Right lobe of liver (tissue), 4 donors: ENCODE results near the gene PARVA.

Experiments used
- POLR2A ChIP-seq: fragments of 450-650 bp; IDR thresholded peaks from one replicate; pipeline ENCODE4 v1.6.1; 2017; ENCODE audit warnings: antibody characterized with exemption, mild to moderate bottlenecking
- TF ChIP-seq, protein P1 (sequence below), 4 donors: fragments of 200-600 bp in 3 of 4; fragments of 450-650 bp in 1 of 4; IDR thresholded peaks; one replicate each; pipeline versions ENCODE4 v1.5.1 to v1.8.0; 2016 to 2022; ENCODE audit warnings: antibody characterized with exemption in 4 of 4, mild to moderate bottlenecking in 2 of 4
- donor health status: DM: no; HTN: no; CAD: no.
- donor health status: DM: no; HTN: no; CAD: no.
- donor health status: DM: no; HTN: yes; CAD: no.

DNA sequence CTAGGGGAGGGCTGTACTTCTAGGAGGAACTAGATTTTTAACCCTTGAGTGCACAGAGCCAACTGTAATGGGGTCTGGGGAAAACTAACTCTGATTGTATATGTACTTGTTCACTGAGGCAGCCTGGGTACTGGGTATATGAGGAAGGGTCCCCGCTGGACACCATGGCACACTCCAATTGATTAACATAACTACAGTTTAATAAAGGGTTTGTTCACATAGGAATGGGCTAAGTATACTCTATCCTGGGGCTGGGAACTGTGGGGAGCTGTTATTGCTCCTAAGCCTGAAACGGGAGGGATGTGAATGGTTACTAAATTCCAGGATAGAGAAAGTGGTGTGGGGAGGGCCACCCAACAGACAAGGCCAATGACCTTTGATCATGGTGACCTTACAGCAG, 67.6 kb downstream of the PARVA start:
- no peak for TF ChIP-seq POLR2A
- TF ChIP-seq, protein P1, sequence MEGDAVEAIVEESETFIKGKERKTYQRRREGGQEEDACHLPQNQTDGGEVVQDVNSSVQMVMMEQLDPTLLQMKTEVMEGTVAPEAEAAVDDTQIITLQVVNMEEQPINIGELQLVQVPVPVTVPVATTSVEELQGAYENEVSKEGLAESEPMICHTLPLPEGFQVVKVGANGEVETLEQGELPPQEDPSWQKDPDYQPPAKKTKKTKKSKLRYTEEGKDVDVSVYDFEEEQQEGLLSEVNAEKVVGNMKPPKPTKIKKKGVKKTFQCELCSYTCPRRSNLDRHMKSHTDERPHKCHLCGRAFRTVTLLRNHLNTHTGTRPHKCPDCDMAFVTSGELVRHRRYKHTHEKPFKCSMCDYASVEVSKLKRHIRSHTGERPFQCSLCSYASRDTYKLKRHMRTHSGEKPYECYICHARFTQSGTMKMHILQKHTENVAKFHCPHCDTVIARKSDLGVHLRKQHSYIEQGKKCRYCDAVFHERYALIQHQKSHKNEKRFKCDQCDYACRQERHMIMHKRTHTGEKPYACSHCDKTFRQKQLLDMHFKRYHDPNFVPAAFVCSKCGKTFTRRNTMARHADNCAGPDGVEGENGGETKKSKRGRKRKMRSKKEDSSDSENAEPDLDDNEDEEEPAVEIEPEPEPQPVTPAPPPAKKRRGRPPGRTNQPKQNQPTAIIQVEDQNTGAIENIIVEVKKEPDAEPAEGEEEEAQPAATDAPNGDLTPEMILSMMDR (IDR thresholded peaks at IDR 0.05): no peak
